Measurements from ENCODE around the gene TTC3. TPM values are rescaled to one million over a fixed set of nuclear protein-coding genes. Genes with fewer than 3 reads are reported as not detected.

Gene TTC3
- total RNA-seq, 2 donors from 2014 or later, result 63.6 to 111 TPM

DNA sequence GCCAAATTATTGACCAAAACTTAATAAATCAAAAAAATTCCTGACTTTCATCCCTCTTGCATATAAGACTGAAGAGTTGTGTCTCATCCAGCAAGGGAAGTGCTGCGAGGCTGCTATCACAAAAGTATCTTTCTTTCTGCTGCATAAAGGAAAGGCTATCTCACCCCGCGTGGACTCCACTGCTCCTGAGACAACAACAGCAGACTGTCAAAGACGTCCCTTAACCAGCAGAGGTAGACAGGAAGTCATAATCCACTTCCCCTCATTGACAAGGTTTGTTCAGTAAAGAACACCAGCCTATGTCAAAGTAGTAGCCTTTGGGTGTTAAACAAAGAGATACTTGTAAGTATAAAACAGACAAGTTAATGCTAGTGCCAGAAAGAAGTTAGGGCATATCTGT, 164.7 kb downstream of the TTC3 start:
- Histone ChIP-seq H3K4me3 (no peak overlapping the region), H3K9me3 (no peaks in the 10 kb centered on the region), H3K27me3 (no peaks in the 10 kb centered on the region), H3K36me3 (peaks cover 55% of the 10 kb centered on the region), H3K27ac (no peak overlapping the region), H3K4me1 (no peaks in the 10 kb centered on the region)
- no peak for DNase-seq (ENCODE audit: low spot score)
- no peak for TF ChIP-seq CTCF (IDR thresholded peaks at IDR 0.05)

DNA sequence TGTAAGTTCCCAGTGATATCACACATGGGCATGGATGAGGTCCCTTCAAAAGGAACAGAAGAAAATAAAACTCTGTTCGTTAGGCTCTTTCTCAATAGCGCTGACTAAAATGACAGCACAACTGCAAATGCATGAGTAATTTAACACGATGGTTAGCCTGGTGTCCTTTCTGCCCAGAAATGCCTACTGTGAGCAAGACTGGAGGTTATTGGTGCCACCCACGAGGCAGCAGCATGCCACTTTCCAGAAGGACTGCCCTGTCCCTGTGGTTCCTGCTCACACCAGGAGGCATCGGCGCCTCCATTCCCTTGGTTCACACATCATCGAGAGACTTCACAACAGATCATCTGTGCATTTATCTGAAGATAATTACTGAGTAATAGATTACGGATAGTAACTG, 167.9 kb downstream of the TTC3 start:
- TF ChIP-seq CTCF (IDR thresholded peaks at IDR 0.05), result no peak
- Histone ChIP-seq H3K4me1 (peaks cover 0 to 9% of the 10 kb centered on the region in 2 donors), H3K4me3 (no peak overlapping the region), H3K9me3 (no peaks in the 10 kb centered on the region), H3K27me3 (no peaks in the 10 kb centered on the region), H3K36me3 (peaks cover 44% of the 10 kb centered on the region), H3K27ac (no peak overlapping the region)
- DNase-seq (ENCODE audit: low spot score), result no peak

- H3K4me1 ChIP-seq, result peaks cover 0 to 9% of the 10 kb centered on the region in 2 donors
- H3K9me3 ChIP-seq, result no peaks in the 10 kb centered on the region
- H3K27ac ChIP-seq, result no peak overlapping the region
- peaks cover 40% of the 10 kb centered on the region for H3K36me3 ChIP-seq
- H3K4me3 ChIP-seq, result no peak overlapping the region
- no peak for TF ChIP-seq CTCF (IDR thresholded peaks at IDR 0.05)
- DNase-seq (ENCODE audit: low spot score), result no peak
- H3K27me3 ChIP-seq, result no peaks in the 10 kb centered on the region
Observed at GRCh38 chr21:37241426-37241825, 168.4 kb downstream of the TTC3 start.

- H3K27ac ChIP-seq, result no peak overlapping the region
- H3K36me3 ChIP-seq, result peaks cover 15% of the 10 kb centered on the region
- H3K9me3 ChIP-seq, result no peaks in the 10 kb centered on the region
- no peak for TF ChIP-seq CTCF (IDR thresholded peaks at IDR 0.05)
- DNase-seq (ENCODE audit: low spot score), result no peak
- H3K27me3 ChIP-seq, result no peaks in the 10 kb centered on the region
- H3K4me3 ChIP-seq, result no peak overlapping the region
- H3K4me1 ChIP-seq, result peaks cover 0 to 9% of the 10 kb centered on the region in 2 donors
Observed at GRCh38 chr21:37243961-37244360, 170.9 kb downstream of the TTC3 start.

DNA sequence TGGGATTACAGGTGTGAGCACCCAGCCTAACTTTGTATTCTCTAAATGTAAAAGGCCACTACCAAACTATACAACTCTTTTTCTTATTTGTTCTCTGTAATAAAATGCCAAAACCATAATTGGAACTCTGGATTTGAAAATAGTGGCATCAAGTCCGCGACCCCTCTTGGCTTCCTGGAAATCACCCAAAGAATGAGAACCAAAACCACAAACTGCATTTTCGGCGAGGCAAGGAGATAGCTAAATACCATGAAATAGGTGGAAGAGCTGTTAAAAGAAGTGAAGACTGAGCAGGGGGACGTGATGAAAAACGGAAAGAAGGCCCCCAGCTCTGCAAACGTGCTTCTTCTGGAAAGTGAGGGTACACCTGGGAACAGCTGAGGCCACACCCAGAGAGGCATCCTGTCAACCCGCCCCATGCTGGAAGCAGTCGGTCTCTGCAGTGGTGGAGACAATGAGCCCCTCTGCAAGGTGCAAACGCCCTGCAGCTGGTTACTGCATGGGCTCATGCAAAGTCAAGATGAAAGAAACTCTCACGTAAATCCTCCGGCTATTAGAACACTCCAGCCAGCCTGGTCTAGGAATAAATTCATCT, 171.5 kb downstream of the TTC3 start:
- no peak for TF ChIP-seq CTCF (IDR thresholded peaks at IDR 0.05)
- DNase-seq (ENCODE audit: low spot score), result no peak
- H3K4me3 ChIP-seq, result no peak overlapping the region
- peaks cover 0 to 9% of the 10 kb centered on the region in 2 donors for H3K4me1 ChIP-seq
- no peaks in the 10 kb centered on the region for H3K9me3 ChIP-seq
- H3K27ac ChIP-seq, result no peak overlapping the region
- no peaks in the 10 kb centered on the region for H3K27me3 ChIP-seq
- H3K36me3 ChIP-seq, result peaks cover 11% of the 10 kb centered on the region

- Histone ChIP-seq H3K27me3 (no peaks in the 10 kb centered on the region), H3K4me3 (no peak overlapping the region), H3K9me3 (no peaks in the 10 kb centered on the region), H3K36me3 (peaks cover 5% of the 10 kb centered on the region), H3K4me1 (peaks cover 0 to 9% of the 10 kb centered on the region in 2 donors), H3K27ac (no peak overlapping the region)
- DNase-seq (ENCODE audit: low spot score), result no peak
- TF ChIP-seq CTCF (IDR thresholded peaks at IDR 0.05), result no peak
Observed at GRCh38 chr21:37245151-37245550, 172.1 kb downstream of the TTC3 start.
